C4-2B (cell line): ENCODE data around the gene DHRS12.

Experiments
- ZFX ChIP-seq: fragments of 450-650 bp; IDR thresholded peaks from 2 replicates; pipeline ENCODE4 v1.6.1; 2017
- TF ChIP-seq, protein P1 (sequence below): fragments of 450-650 bp; conservative IDR thresholded peaks from 2 replicates; pipeline ENCODE4 v1.5.1; 2017; ENCODE audit warnings: mild to moderate bottlenecking

DNA sequence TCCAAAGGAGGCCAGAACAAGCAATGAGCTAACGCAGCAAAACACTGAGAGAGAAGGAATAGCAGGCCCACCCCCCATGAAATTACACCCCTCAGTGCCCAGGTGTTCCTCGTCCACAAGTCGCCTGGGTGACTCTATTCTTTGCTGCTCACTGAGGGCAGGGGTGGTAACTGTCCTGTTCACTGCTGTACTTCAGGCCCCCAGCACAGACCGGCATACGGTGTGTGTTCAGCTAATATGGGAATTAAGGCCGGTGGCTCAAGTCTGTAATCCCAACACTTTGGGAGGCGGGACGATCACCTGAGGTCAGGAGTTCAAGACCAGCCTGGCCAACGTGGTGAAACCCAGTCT, 31.9 kb downstream of the DHRS12 start:
- TF ChIP-seq, protein P1, sequence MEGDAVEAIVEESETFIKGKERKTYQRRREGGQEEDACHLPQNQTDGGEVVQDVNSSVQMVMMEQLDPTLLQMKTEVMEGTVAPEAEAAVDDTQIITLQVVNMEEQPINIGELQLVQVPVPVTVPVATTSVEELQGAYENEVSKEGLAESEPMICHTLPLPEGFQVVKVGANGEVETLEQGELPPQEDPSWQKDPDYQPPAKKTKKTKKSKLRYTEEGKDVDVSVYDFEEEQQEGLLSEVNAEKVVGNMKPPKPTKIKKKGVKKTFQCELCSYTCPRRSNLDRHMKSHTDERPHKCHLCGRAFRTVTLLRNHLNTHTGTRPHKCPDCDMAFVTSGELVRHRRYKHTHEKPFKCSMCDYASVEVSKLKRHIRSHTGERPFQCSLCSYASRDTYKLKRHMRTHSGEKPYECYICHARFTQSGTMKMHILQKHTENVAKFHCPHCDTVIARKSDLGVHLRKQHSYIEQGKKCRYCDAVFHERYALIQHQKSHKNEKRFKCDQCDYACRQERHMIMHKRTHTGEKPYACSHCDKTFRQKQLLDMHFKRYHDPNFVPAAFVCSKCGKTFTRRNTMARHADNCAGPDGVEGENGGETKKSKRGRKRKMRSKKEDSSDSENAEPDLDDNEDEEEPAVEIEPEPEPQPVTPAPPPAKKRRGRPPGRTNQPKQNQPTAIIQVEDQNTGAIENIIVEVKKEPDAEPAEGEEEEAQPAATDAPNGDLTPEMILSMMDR, result no peak
- TF ChIP-seq ZFX, result no peak
